Iris pigment epithelial cell (primary cell): Measurements from ENCODE around the gene SSBP2.

Source experiments
- DNase-seq: peaks from one replicate; pipeline ENCODE4 v3.0.0-alpha.2; 2011; ENCODE audit warnings: low read depth

Gene SSBP2

GRCh38 chr5:81751009-81751835, at the start of gene SSBP2:
SSBP2 (minus strand) TSS chr5:81751097; CDS start chr5:81751042, 55 bp downstream.
- DNase-seq, result peak; percentile 99

DNA sequence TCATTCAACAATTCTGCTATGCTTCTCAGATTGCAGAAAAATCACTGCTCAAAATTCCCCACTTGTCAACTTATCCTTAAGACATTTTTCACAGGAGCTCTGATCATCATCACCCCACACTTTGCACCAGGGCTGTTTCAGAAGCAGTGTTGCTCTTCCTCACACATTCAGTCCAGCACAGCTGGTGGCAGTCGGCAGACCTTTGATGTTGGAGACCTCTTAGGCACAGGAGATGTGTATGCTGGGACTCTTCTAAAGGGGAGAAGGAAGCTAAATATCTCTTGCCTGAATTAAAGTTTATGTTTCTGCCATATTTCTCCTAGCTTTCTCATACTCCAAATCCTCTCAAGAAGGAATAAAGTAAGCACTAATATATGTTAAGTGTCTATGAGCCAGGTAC, 44.8 kb upstream of the SSBP2 start:
- no peak for DNase-seq

DNA sequence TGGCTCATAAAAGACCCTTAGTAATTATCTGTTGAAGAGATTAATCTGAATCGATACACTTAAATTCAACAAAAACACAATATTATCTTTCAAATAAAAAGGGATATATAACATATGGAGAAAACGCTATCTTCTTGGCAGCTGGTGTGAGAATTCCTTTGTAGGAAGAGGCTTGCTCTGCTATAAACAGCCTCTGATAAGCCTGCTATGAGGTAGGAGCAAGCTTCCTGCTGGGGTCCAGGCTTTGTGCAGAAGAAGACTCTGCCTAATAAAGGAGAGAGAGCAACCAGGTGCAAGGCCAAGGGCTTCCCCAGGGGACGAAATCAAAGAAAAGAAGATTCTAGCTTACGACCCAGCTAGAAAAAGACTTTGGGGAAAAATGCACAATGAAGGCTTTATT, 43.3 kb upstream of the SSBP2 start:
- peak; percentile 17 for DNase-seq

DNA sequence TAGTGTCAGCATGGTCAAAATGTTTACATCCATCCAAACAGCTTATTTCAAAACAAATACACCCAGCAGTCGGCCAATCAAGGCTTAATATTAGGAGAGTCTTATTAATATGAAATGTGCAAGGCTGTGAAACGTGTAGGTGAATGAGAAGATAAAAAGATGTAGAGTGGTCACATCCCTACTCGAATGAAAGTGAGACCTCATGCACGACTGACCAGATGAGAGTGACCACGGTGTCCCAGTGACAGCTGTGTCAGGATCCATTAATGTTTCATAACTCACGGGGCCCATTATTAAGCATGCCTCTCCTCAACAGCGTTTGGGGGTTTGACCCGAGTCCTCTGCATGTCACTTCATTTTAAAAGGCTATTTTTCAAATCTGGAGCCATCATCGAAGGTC, 39.4 kb upstream of the SSBP2 start:
- DNase-seq, result no peak

- DNase-seq, result peak; percentile 84
Observed at GRCh38 chr5:81789033-81789432, 38.1 kb upstream of the SSBP2 start.

- no peak for DNase-seq
Observed at GRCh38 chr5:81788329-81788728, 37.4 kb upstream of the SSBP2 start.

- peak; percentile 80 for DNase-seq
Observed at GRCh38 chr5:81787474-81788242, 36.8 kb upstream of the SSBP2 start.

DNA sequence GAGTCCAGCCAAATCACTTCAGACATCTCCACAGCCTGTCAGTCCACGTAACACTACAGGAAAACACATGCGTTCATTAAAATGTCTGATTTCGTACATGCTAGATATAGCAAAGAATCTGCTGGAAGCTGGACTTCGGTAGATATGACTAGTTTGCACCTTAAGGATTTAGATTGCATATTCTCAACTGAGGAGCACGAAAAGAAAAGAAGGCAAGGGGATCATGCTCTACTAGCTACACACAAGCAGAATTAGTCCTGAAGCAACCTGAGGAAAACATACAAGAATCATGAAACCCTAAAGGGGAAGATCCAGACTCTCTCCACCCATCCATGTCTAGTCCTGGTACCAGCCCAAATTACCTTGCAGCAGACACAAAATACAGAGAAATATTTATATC, 36.1 kb upstream of the SSBP2 start:
- no peak for DNase-seq

GRCh38 chr5:81786496-81786895, 35.6 kb upstream of the SSBP2 start:
- DNase-seq, result no peak

- DNase-seq, result no peak
Observed at GRCh38 chr5:81785322-81785721, 34.4 kb upstream of the SSBP2 start.

DNA sequence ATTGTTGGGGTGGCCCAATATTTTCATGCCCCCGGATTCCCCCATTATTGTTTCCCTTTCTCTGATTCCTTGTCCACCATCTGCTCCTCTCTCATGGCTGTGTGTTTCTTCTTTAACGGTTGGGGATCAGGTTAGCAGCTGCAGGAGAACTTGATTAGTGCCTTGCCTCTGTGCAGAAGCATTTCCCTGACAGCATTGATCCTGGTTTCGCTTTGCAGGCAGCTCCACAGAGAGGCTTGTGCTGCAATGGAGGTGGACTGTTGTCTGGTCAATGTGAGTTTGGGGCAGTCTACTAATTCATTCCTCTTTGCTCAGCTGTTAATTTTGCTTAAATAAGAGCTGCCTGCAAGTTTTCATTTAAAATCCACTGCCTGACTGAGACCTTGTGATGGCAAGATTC, 32.5 kb upstream of the SSBP2 start:
- DNase-seq, result no peak

DNA sequence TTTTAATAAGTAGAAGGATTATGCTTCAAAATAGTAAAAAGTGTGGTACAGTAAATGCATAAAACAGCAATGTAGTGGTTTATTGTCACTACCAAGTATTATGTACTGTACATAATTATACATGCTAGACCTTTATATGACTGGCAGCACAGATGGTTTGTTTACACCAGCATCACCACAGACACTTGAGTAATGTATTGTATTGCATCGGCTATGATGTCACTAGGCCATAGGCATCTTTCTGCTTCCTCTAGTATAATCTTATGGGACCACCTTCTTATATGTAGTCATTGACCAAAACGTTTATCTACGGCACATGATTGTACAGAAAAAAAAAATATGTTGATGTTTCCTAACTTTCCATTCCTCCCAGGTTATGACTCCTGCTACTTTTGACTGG, 31.9 kb upstream of the SSBP2 start:
- DNase-seq, result peak; percentile 64

- DNase-seq, result no peak
Observed at GRCh38 chr5:81779916-81780266, 29.0 kb upstream of the SSBP2 start.

DNA sequence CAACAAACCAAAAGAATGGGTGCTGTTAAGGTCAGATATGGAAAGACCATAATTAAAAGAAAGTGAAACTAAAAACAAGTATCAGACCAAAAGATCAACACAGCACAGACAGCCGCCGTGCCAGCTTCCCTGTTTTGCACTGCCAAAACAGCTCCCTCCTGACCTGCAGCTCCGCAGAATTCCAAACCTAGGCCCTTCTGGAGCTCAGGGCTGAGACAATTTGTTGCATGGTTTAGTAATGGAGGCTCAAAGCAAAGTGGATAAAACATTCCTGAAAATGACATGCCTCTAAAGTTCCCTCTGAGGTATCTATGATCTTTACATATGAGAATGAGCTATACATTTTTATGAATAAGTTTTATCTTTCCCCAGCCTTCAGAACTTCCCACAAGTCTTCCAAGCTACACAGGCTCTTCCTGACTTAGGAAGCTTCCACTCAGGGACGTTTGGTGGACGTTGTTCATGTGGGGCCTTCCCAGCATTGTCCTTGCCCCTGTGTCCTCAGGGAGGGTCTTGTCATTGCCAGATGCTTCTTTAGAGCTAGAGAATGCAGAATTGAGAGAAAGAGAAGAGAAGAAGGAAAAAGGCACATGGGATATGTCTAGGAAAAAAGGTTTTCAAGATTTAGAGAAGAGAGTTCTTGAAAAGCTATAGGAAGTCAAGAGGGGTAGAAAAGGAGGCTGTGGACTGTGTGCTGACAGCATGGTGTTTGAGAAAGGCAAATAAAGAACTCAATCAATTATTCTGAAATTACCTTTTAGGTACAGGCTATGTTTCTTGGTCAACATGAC, 28.4 kb upstream of the SSBP2 start:
- peak; percentile 40 for DNase-seq

- DNase-seq, result peak; percentile 54
Observed at GRCh38 chr5:81778642-81779041, 27.7 kb upstream of the SSBP2 start.

- DNase-seq, result no peak
Observed at GRCh38 chr5:81776258-81776657, 25.4 kb upstream of the SSBP2 start.

GRCh38 chr5:81774374-81774773, 23.5 kb upstream of the SSBP2 start:
- DNase-seq, result no peak

DNA sequence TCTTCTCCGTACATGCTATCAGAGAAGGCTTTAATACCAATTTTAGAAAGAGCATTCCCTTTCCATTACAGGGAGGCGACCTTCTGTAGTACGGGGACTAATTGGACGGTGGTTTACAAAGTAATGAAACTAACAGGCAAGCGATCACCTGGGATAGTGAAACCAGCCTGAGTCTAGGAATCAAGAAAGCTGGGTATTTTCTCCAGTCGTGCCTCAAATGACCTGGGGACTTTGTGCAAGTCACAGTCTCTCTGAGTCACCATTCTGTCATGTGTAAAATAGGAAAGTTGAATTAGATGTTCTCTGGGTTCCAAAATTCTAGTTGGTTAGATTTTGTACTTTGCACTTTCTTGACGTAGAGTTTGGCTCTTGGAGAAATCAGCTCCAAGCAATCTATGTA, 22.7 kb upstream of the SSBP2 start:
- DNase-seq, result no peak

DNA sequence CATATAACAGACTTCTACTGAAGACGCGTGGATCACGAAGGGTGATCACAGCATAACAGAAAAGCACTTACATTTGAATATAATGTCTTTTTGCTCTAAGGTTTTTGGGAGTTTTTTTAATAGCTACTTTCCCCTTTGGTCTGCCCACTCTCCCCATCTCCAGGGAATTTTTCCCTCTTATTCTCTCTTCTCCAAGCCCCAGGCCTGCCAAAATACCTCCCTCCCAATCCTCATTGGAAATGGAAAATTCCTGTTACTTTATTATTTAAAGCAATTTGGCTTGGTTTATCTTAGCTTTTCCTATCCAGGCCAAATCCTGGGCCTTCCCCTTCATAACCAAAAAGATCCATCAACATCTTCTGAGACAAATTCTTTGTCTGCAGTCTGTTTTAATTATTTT, 22.3 kb upstream of the SSBP2 start:
- DNase-seq, result no peak

DNA sequence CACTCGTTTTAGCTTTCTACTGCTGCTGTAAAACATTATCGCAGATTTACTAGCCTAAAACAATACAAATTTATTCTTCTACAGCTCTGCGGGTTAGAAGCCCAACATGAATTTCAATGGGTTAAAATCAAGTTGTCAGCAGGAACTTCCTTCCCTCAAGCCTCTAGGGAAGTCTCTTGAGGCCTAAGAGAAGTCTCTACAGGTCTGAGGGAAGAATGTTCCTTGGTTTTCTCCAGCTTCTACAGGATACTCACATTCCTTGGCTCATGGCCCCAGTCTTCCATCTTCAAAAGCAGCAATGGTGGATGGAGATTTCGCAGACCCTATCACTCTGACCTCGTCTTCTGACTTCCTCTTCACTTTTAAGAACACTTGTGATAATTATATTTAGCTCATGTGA, 21.6 kb upstream of the SSBP2 start:
- DNase-seq, result no peak

GRCh38 chr5:81768935-81769452, 18.1 kb upstream of the SSBP2 start:
- DNase-seq, result peak; percentile 93

DNA sequence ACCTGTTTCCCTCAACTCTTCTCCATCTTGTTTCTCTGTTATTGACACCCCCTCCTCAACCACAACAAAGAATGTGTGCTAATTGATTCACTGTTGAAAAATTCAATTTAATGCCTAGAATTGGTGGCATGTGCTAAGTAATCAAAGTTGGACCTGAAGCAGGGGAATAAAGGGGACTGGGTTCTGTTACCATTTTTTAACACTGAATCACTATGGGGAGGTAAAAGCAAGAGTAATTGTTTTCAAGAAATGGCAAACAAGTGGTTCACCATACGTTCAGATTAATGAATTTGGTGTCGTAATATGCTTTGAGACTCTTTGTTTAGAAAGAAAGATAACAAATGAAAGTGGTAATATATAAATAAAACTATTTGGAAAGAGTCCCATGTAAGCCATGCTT, 17.0 kb upstream of the SSBP2 start:
- peak; percentile 57 for DNase-seq
